Endothelial cell of umbilical vein (primary cell): ENCODE results near the gene ZNF652. TPM values are rescaled to one million over a fixed set of nuclear protein-coding genes. Genes with fewer than 3 reads are reported as not detected.

Source experiments
- BruUV-seq: library from RNA; stranded (reverse); fragments of 400-500 nt; replicated peaks from 2 replicates; lab custom pipeline; 2021; lab: Mats Ljungman, UMichigan
- CTCF ChIA-PET: fragments of 300-600, 350-600 bp; sonication (Branson Sonifier 250); formaldehyde crosslinking; loops from one replicate; lab custom pipeline; 2021; ENCODE audit warnings: antibody characterized with exemption, inconsistent platforms; lab: Charles Lee
- POLR2A ChIA-PET: fragments of 300-600, 350-600 bp; sonication (Branson Sonifier 250); formaldehyde crosslinking; loops from one replicate; lab custom pipeline; 2021; ENCODE audit warnings: antibody characterized with exemption, inconsistent platforms; lab: Charles Lee
- DNase-seq: peaks from one replicate; pipeline ENCODE4 v3.0.0-alpha.2; 2011; ENCODE audit warnings: low read depth, low spot score
- FAIRE-seq: peaks from 2 replicates; lab custom pipeline; 2011; peaks lifted over from hg19 to GRCh38; lab: Jason Lieb, UNC
- H2AFZ ChIP-seq: 2 replicates; pipeline ENCODE4 v1.6.0; 2012; ENCODE audit warnings: low read depth, low read length, control low read depth, inconsistent platforms
- H3K27ac ChIP-seq: 2 replicates; pipeline ENCODE4 v1.5.1; 2011; ENCODE audit warnings: low read depth, mild to moderate bottlenecking, control low read depth, low read length, moderate library complexity; ENCODE audit not compliant: insufficient read depth
- H3K27me3 ChIP-seq, 2 experiments: 2 replicates each; pipeline versions ENCODE4 v1.6.0 to v1.6.1; 2011; ENCODE audit warnings: low read length in 2 of 2, mixed read lengths in 1 of 2; ENCODE audit not compliant: control insufficient read depth in 2 of 2, insufficient read depth in 2 of 2
- H3K36me3 ChIP-seq, 2 experiments: 2 replicates in 1 of 2; 3 replicates in 1 of 2; pipeline ENCODE4 v1.5.1; 2011; ENCODE audit warnings: low read length in 2 of 2, mild to moderate bottlenecking in 1 of 2, moderate library complexity in 1 of 2; ENCODE audit not compliant: control insufficient read depth in 2 of 2, insufficient read depth in 2 of 2; ENCODE audit errors: extremely low read depth in 1 of 2
- H3K4me1 ChIP-seq: 3 replicates; pipeline ENCODE4 v1.5.1; 2011; ENCODE audit warnings: mild to moderate bottlenecking, low read length; ENCODE audit not compliant: control insufficient read depth, insufficient read depth; ENCODE audit errors: extremely low read depth
- H3K4me2 ChIP-seq: 2 replicates; pipeline ENCODE4 v1.6.1; 2011; ENCODE audit warnings: low read length, control low read depth, mixed read lengths; ENCODE audit not compliant: insufficient read depth
- H3K4me3 ChIP-seq, 3 experiments: fragments of 200-600 bp in 1 of 3; sonication (generic), shearing (Covaris generic) in 1 of 3; replicated peaks in 1 of 3; 2 replicates each; pipeline ENCODE4 v1.5.1; 2011 to 2016; ENCODE audit warnings: control low read depth in 3 of 3, low read length in 3 of 3, mild to moderate bottlenecking in 2 of 3, inconsistent platforms in 1 of 3, low read depth in 1 of 3, moderate library complexity in 1 of 3; ENCODE audit not compliant: insufficient read depth in 1 of 3
- H3K79me2 ChIP-seq: 2 replicates; pipeline ENCODE4 v1.6.0; 2012; ENCODE audit warnings: low read length, inconsistent platforms; ENCODE audit not compliant: control insufficient read depth, insufficient read depth
- H3K9ac ChIP-seq: replicated peaks from 2 replicates; pipeline ENCODE3; 2011; ENCODE audit warnings: low read length, control low read depth; ENCODE audit not compliant: insufficient read depth; ENCODE audit errors: extremely low read depth
- H3K9me1 ChIP-seq: replicated peaks from 3 replicates; pipeline ENCODE4 v1.6.0; 2011; ENCODE audit warnings: mild to moderate bottlenecking, low read length; ENCODE audit not compliant: control insufficient read depth, insufficient read depth; ENCODE audit errors: extremely low read depth
- H3K9me3 ChIP-seq: replicated peaks from 2 replicates; pipeline ENCODE4 v1.5.1; 2012; ENCODE audit warnings: low read length, inconsistent platforms; ENCODE audit not compliant: control insufficient read depth, insufficient read depth
- H4K20me1 ChIP-seq: replicated peaks from 2 replicates; pipeline ENCODE3; 2011; ENCODE audit warnings: mild to moderate bottlenecking, low read length; ENCODE audit not compliant: control insufficient read depth, insufficient read depth; ENCODE audit errors: extremely low read depth
- CTCF ChIP-seq, 2 donors: IDR thresholded peaks; 1 replicate in 1 of 2; 2 replicates in 1 of 2; pipeline ENCODE4 v1.5.1; 2011; ENCODE audit warnings: low read length in 2 of 2, mild to moderate bottlenecking in 2 of 2, moderate library complexity in 2 of 2, control low read depth in 1 of 2, inconsistent platforms in 1 of 2, low read depth in 1 of 2; ENCODE audit not compliant: insufficient read depth in 1 of 2; ENCODE audit errors: extremely low read depth in 1 of 2
- EZH2 ChIP-seq: IDR thresholded peaks from 2 replicates; pipeline ENCODE4 v1.6.1; 2012; ENCODE audit warnings: borderline replicate concordance, low read depth, mild to moderate bottlenecking, moderate library complexity, low read length, inconsistent platforms; ENCODE audit not compliant: severe bottlenecking
- FOS ChIP-seq: IDR thresholded peaks from 2 replicates; pipeline ENCODE4 v1.6.1; 2011; ENCODE audit warnings: mild to moderate bottlenecking, low read length, moderate library complexity, borderline replicate concordance; ENCODE audit not compliant: insufficient read depth
- GATA2 ChIP-seq: IDR thresholded peaks from 2 replicates; pipeline ENCODE4 v1.7.0; 2011; ENCODE audit warnings: low read depth, mild to moderate bottlenecking, moderate library complexity, mixed read lengths, low read length; ENCODE audit not compliant: insufficient read length, insufficient read depth
- JUN ChIP-seq: IDR thresholded peaks from 2 replicates; pipeline ENCODE4 v1.6.1; 2011; ENCODE audit warnings: borderline replicate concordance, low read depth; ENCODE audit not compliant: insufficient read length, insufficient read depth
- MAX ChIP-seq: IDR thresholded peaks from 2 replicates; pipeline ENCODE4 v1.6.1; 2011; ENCODE audit not compliant: insufficient read depth, insufficient read length
- MYC ChIP-seq: IDR thresholded peaks from one replicate; pipeline ENCODE4 v1.6.1; 2011; ENCODE audit warnings: mild to moderate bottlenecking, low read depth, low read length
- POLR2A ChIP-seq: IDR thresholded peaks from 2 replicates; pipeline ENCODE4 v1.6.1; 2012; ENCODE audit warnings: low read depth, mild to moderate bottlenecking, control low read depth, low read length
- POLR2AphosphoS5 ChIP-seq: IDR thresholded peaks from 2 replicates; pipeline ENCODE4 v1.6.1; 2012; ENCODE audit warnings: low read depth, mild to moderate bottlenecking, control low read depth, low read length, moderate library complexity; ENCODE audit not compliant: insufficient read depth
- dilution Hi-C: fragments of 300-500 bp; cut with MboI; formaldehyde crosslinking; loops from one replicate; pipeline ENCODE4 v1.15.0; 2019; ENCODE audit warnings: low sequenced_read_pairs; ENCODE audit not compliant: extremely low pct_ligation_motif_present
- intact Hi-C: fragments of 100-400 bp; cut with micrococcal nuclease; formaldehyde crosslinking; loops from one replicate; pipeline ENCODE4 v1.10.0; 2022
- polyA plus RNA-seq, 4 experiments: library from polyadenylated mRNA; depleted of rRNA in 3 of 4; stranded (reverse) in 3 of 4; unstranded in 1 of 4; fragments of >200 nt; gene quantifications; 2 replicates each; pipeline versions ENCODE4 v1.2.1 to v1.2.3, GENCODE V29; 2011 to 2012; ENCODE audit warnings: missing spikeins in 1 of 4
- total RNA-seq: library from RNA; stranded (reverse); gene quantifications from 2 replicates; pipeline ENCODE4 v1.2.3, GENCODE V29; 2021

Gene ZNF652
- total and polyA plus RNA-seq, 2 donors (not counting 3 experiments of a cell fraction or from before 2014, with no cell fraction given), result 6.1 to 18.6 TPM

DNA sequence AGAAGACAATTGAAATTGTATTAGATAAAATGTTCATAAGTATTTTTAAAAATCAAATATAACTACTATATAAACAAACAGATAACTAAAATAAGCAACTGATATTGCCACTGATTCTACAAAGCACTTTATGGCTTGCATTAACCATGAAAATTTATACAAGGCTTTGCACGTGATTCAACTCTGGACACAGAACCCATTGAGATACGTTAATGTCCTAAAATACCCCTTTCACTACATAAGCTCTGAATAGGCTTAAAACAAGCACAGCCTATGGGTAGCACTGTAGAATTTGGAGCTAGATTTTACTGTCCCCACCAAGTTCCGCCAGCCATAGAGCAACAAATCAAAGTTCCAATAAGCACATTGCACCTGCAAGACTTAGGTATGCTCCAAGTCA lies 4.5 kb downstream of the ZNF652 start:
- H4K20me1 ChIP-seq, result peaks cover 8% of the 10 kb centered on the region
- no peaks in the 10 kb centered on the region for H3K9me1 ChIP-seq
- ChIA-PET CTCF (interaction anchor here (0.8 to 2.7 kb wide), 2 partner anchors 11 to 282 kb away, joined by 4 to 9 read pairs; no protein-coding TSS in a partner anchor), POLR2A (no interaction called here)
- no peak overlapping the region for H3K27ac ChIP-seq
- dilution Hi-C loops (no loop called here), intact Hi-C loops (no loop called here)
- no peak overlapping the region for H3K9ac ChIP-seq
- no TSS peak for BruUV-seq
- FAIRE-seq (no peak), DNase-seq (no peak)
- TF ChIP-seq MAX (no peak), JUN (no peak), POLR2AphosphoS5 (no peak), FOS (no peak), GATA2 (no peak), EZH2 (no peak), CTCF (IDR thresholded peaks at IDR 0.05; ENCODE audit: extremely low read depth in 1 of 2, insufficient read depth in 1 of 2, low read depth in 1 of 2, low read length in 2 of 2) (no peak), MYC (no peak), POLR2A (no peak)
- no peaks in the 10 kb centered on the region for H3K36me3 ChIP-seq
- H3K4me3 ChIP-seq, result no peak overlapping the region
- no peaks in the 10 kb centered on the region for H3K27me3 ChIP-seq
- peaks cover 59% of the 10 kb centered on the region for H3K79me2 ChIP-seq
- no peak overlapping the region for H3K4me2 ChIP-seq
- peaks cover 15% of the 10 kb centered on the region for H3K4me1 ChIP-seq
- no peaks in the 10 kb centered on the region for H3K9me3 ChIP-seq
- H2AFZ ChIP-seq, result no peak overlapping the region
